Subcutaneous adipose tissue (tissue), 4 donors: ENCODE results near the gene IDH3B. TPM values are rescaled to one million over a fixed set of nuclear protein-coding genes. Genes with fewer than 3 reads are reported as not detected.

Experiments
- small RNA-seq: library from RNA; depleted of rRNA; stranded (forward); fragments of <200 nt; gene quantifications from one replicate; pipeline ENCODE3, GENCODE V24; 2016
- total RNA-seq, 4 donors: library from RNA; depleted of rRNA; stranded (reverse); fragments of >200 nt; gene quantifications; one replicate each; pipeline ENCODE4 v1.1.0, GENCODE V29; 2016
- TF ChIP-seq, protein P1 (sequence below): fragments of 450-650 bp; IDR thresholded peaks from one replicate; pipeline ENCODE4 v1.5.1; 2016; ENCODE audit warnings: low read depth, mild to moderate bottlenecking, control low read depth, antibody characterized with exemption, moderate library complexity

IDH3B gene
- total RNA-seq, 4 donors from 2014 or later: 77.0 to 167 (median 97.3) TPM

DNA sequence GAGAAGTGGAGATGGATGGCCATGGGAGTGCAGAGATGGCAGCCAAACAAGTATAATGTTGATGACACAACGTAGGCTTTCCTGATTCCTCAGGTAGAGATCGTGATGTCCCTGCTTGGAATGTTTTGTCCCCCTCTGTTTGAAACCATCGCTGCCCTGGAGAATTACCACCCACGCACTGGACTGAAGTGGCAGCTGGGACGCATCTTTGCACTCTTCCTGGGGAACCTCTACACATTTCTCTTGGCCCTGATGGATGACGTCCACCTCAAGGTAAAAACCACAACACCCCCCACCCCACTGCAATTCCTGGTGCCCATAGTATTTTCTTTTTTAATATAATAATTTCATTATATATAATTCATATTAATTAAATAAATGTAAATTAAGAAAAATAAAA, 53.7 kb downstream of the IDH3B start:
- TF ChIP-seq, protein P1, sequence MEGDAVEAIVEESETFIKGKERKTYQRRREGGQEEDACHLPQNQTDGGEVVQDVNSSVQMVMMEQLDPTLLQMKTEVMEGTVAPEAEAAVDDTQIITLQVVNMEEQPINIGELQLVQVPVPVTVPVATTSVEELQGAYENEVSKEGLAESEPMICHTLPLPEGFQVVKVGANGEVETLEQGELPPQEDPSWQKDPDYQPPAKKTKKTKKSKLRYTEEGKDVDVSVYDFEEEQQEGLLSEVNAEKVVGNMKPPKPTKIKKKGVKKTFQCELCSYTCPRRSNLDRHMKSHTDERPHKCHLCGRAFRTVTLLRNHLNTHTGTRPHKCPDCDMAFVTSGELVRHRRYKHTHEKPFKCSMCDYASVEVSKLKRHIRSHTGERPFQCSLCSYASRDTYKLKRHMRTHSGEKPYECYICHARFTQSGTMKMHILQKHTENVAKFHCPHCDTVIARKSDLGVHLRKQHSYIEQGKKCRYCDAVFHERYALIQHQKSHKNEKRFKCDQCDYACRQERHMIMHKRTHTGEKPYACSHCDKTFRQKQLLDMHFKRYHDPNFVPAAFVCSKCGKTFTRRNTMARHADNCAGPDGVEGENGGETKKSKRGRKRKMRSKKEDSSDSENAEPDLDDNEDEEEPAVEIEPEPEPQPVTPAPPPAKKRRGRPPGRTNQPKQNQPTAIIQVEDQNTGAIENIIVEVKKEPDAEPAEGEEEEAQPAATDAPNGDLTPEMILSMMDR: no peak

Small RNA genes lying within 50 kb of the gene (small RNA-seq; reads per million reads assigned to genes)
- gene SNORA51 (not detected), gene SNORD110 (not detected), gene SNORD56 (not detected), gene SNORD57 (not detected), gene SNORD86 (not detected)

Other genes with a start within 250 kb of the IDH3B start
- gene SNRPB, start 193.4 kb downstream of the IDH3B start, total RNA-seq: 100 to 1,000 TPM; 101 to 119 (median 116) TPM
- gene ZNF343, start 155.3 kb downstream of the IDH3B start, total RNA-seq: 10 to 100 TPM in 3 of 4 donors, 1 to 10 TPM in 1; 8.9 to 13.9 (median 10.2) TPM
- 1 to 10 TPM in 2 of 4 donors, under 1 TPM in 2; 0.68 to 1.5 (median 1.1) TPM for gene TMC2, start 127.6 kb downstream of the IDH3B start, total RNA-seq
- 10 to 100 TPM; 47.3 to 99.5 (median 59.3) TPM for gene NOP56, start 11.6 kb downstream of the IDH3B start, total RNA-seq
- 1 to 10 TPM; 1.1 to 6.0 (median 1.8) TPM for gene EBF4, start 28.6 kb upstream of the IDH3B start, total RNA-seq
- gene CPXM1, start 136.4 kb upstream of the IDH3B start, total RNA-seq: 10 to 100 TPM in 3 of 4 donors, 1 to 10 TPM in 1; 9.8 to 85.5 (median 19.9) TPM
- gene C20orf141, start 150.8 kb upstream of the IDH3B start, total RNA-seq: 1 to 10 TPM in 1 of 4 donors, not detected in 3; 2.3 TPM
- gene TMEM239, start 152.1 kb upstream of the IDH3B start, total RNA-seq: not detected
- gene PCED1A, start 176.4 kb upstream of the IDH3B start, total RNA-seq: 10 to 100 TPM; 24.0 to 39.7 (median 26.8) TPM
- gene VPS16, start 176.5 kb upstream of the IDH3B start, total RNA-seq: 10 to 100 TPM; 23.3 to 45.2 (median 26.3) TPM
- 10 to 100 TPM; 64.4 to 99.5 (median 95.3) TPM for gene PTPRA, start 209.3 kb upstream of the IDH3B start, total RNA-seq